ENCODE data around the gene IFNL4.
A peak's percentile ranks its signal among the peaks of the same experiment; 100 is the strongest.
"Not testable (repeated sequence)": the region's sequence is repeated elsewhere in the genome, so short reads cannot be mapped to it uniquely, and the experiment has no call there.

The IFNL4 gene

DNA sequence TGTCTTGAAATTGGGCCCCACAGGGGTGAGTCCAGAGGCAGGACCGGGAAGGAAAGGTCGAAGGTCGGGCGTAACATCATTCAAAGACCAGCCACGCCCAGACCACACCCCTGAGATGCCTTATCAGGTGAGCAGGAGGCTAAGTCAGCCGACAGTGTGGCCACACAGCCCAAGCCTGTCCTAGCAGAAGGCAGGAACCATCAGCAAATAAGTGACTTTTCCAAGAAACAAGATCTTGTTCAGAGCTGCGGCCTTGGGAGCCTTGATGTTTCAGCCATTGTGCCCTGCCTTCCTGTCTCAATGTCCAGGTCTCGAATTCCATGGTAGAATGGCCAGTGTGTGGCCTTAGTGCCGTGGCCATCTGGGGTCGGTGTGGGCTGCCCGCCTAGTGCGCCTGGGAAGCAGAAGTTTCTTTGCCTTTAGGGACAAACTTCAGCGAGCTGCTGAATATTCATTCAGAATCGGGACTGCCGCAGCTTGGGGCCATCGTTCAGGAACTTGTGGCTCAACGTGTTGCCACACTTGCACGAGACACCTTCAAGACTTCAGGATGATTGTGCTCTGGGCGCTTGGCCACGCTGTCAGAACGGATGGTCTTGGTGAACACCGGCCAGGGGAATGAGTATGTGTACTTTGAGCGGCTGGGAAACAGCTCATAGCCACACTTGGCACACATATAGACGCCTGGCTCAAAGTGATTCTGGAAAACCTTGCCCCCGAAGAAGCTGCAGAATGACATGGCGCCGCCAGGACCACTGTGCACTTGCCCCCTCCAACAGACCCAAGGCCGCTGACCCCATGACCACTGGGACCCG is 6.1 kb upstream of the IFNL4 start:
- no peak for DNase-seq (ENCODE audit: low read depth)

DNA sequence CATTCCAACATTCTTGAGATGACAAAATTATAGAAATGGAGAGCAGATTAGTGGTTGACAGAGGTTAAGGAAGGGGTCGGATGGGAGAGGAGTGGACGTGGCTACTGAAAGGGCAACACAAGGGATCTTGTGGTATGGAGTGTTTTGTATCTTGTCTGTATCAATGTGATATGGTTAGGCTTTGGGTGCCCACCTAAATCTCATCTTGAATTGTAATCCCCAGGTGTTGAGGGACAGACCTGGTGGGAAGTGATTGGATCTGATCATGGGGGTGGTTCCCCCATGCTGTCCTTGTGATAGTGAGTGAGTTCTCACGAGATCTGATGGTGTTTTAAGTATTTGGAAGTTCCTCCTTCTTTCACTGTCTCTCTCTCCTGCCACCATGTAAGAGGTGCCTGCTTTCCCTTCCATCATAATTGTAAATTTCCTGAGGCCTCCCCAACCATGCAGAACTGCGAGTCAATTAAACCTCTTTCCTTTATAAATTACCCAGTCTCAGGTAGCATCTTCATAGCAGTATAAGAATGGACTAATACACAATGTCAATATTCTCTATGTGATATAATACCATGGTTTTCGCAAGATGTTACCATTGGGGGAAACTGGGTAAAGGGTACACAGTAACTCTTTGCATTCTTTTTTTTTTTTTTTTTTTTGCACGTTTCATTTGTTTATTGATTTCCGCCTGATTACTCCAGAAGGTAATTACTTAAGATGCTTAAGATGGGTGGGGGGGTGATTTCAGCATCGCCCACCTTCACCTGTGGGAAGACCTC is 4.9 kb upstream of the IFNL4 start:
- no peak for DNase-seq (ENCODE audit: low read depth)

DNA sequence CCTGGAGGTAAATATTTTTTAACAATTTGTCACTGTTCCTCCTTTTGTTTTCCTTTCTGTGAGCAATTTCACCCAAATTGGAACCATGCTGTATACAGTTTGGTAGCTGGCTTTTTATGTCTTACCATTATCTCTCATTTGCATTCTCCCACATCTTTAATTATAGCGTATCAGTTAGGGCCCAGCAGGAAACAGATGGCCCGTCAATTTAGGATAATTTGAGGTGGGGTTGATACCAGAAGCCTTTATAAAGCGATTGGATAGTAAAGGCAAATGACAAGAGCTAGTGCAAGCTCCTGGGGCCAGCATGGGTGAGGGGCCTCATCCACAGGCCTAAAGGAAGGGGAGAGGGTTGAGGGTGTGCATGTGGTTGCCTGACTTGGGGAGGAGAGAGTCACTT is 3.8 kb upstream of the IFNL4 start:
- DNase-seq (ENCODE audit: low read depth): no peak

DNA sequence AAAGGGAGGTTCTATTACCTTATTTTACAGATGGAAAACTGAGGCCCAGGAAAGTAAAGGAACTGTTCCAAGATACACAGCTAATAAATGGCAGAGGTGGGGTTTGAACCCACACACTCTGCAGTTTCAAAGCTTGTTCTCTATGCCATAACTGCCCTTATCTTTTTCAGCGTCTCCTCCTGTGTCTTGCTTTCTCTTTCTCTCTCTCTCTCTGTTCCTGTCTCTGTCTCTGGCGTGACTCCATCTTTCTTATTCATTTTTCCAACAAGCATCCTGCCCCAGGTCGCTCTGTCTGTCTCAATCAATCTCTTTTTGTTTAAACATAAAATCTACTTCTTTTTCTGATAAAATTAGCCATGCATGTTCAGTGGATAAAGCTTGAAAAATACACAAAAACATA is 3.2 kb upstream of the IFNL4 start:
- no peak for DNase-seq (ENCODE audit: low read depth)

DNA sequence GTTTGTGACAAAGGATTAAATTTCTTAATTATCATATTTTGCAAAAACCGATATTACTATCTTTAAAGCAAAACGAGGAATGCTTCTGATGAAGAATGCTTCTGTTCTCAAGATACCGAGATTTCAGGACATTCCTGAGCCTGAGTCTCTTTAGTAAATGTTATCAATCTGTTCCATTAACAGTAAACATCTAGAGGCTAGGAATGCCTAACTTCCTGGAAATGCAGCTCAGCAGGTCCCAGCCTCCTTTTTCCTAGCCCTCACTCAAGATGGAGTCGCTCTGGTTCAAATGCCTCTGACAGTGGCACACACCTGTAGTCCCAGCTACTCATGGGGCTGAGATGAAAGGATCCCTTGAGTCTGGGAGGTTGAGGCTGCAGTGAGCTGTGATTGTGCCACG is 2.4 kb upstream of the IFNL4 start:
- no peak for DNase-seq (ENCODE audit: low read depth)

DNA sequence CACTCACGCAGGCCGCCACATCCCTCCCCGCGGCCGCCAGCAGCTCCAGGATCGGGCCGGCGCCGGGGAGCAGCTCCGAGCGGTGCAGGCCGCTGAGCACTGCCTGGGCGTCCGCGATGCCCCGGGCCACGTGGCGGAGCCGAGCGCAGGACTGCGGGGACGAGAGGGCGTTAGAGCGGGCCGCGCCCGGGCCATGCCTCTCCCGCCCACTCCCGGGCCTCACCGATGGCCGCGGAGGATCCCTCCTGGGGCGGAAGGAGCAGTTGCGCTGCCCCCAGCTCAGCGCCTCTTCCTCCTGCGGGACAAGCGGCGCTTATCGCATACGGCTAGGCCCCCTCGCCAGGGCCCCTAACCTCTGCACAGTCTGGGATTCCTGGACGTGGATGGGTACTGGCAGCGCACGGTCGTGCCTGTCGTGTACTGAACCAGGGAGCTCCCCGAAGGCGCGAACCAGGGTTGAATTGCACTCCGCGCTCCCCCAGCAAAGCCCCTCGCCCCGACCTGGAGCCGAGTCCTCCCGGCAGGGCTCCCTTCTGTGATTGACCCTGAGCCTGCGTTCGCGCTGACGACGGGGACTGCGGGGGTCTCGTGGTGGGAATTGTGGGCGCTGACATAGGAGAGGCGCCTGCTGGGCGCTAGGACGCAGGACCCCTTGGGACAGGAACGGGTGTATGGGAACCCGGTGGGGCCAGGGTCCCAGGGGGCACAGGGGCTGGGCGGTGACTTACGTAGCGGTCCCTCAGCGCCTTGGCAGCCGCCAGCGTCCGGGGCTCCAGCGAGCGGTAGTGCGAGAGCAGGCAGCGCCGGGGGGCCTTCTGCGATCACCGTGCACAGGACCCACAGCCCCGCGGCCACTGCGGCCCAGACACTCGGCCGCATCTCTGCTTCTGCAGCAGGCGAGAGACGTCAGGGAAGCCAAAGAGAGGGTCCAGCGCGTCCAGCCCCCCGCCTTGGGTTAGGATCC is 673 bp downstream of the IFNL4 start:
- DNase-seq (ENCODE audit: low read depth): no peak

DNA sequence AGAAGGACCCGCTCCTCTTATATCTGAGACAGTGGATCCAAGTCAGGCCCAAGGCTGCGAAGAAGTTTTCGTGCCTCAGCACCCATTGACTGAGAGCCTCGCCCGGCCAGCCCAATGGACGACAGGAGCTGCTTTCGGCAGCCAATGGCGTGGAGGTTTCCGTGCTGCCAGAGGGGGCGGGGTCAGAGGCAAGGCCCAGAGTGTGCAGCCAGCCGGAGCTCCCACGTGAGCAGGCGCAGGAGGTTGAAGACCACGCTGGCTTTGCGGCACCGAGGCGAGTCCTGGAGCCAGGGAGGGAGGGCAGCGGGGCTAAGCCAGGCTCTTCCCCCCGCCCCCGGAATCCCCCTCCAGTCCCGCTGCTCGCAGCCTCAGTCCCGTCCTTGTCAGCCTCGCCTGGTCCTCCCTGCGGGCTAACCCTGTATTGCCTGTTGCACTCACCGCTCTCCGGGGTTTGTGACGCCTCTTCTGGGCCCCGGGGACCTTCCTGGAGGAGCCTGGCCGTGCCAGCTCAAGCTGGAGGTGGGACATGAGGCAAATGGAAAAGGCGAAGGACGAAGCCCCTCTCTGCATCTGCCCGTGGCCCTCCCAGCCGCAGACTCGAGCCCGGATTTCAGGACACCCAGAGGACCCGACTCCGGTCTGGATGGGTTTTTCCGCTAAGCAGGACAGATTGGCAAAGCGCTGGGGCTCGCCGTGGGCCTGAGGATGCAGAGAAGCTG is 1.5 kb downstream of the IFNL4 start:
- no peak for DNase-seq (ENCODE audit: low read depth)

DNA sequence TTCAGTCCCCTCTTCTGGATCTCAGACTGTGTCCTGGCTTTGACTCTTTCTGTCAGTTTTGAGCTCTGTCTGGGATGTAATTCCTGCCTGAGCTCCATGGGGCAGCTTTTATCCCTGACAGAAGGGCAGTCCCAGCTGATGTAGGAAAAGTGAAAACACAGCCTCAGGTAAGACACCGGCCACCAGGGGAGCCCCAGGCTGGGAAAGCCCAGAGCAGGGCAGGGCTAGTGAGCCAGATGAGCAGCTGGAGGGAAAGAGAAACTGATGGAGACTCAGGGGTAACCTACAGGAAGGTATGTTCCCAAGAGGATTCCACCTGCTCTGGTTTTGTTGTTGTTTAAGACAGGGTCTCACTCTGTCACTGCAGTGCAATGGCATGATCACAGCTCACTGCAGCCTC is 3.5 kb downstream of the IFNL4 start:
- not testable (repeated sequence) for DNase-seq (ENCODE audit: low read depth)

DNA sequence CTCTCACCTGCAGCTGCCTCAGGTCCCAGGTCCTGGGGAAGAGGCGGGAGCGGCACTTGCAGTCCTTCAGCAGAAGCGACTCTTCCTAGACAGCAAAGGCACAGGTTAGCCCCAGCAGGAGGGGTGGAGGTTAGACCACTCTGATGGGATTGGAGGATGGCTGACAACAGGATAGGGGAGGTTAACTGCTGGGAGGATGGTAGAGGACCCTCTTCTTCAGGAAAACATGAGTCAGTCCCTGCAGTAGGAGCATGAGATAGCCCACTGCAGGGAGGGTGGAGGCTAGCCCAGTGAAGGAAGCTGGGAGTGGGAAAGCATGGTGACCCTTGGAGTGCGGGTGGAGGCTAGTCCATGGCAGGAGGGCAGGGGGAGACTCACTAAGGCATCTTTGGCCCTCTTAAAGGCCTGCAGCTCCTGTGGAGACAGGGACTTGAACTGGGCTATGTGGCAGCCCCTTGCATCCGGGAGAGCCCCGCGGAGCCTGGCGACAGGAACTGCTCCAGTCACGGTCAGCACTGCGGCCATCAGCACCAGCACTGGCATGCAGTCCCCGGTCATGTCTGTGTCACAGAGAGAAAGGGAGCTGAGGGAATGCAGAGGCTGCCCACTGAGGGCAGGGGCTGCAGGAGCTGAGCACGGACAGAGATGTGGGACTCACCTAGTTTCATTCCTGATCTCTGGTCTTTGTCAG is 4.1 kb downstream of the IFNL4 start, which contains the start of gene IFNL3:
Gene IFNL3 (minus strand): TSS at position 597 of the 691 bp plus-strand sequence. CDS start 39 bp downstream, at position 558.
- not testable (repeated sequence) for DNase-seq (ENCODE audit: low read depth)

DNA sequence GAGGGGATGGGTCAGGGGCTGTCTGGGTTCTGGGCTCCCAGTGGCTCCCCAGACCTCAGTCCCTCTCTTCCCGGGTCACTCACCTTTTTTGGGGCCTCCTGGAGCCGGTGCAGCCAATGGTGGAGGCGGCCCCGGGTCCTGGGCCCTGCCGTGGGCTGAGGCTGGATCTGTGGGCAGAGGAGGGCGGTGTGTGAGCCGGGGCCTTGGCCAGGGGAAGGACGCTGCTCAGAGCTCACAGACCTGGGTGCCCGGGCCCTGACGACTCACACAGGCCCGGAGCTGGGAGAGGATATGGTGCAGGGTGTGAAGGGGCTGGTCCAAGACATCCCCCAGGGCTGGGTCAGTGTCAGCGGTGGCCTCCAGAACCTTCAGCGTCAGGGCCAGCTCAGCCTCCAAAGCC is 4.9 kb downstream of the IFNL4 start:
- not testable (repeated sequence) for DNase-seq (ENCODE audit: low read depth)

DNA sequence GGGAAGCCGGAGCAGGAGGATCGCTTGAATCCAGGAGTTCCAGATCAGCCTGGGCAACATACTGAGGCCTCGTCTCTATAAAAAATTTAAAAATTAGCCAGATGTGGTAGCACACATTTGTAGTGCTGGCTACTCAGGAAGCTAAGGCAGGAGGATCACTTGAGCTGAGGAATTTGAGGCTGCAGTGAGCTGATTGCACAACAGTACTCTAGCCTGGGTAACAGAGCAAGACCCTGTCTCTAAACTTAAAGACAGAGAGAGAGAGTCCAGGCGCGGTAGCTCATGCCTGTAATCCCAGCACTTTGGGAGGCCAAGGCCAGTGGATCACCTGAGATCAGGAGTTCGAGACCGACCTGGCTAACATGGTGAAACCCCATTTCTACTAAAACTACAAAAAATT is 8.2 kb downstream of the IFNL4 start:
- DNase-seq (ENCODE audit: low read depth): no peak

DNA sequence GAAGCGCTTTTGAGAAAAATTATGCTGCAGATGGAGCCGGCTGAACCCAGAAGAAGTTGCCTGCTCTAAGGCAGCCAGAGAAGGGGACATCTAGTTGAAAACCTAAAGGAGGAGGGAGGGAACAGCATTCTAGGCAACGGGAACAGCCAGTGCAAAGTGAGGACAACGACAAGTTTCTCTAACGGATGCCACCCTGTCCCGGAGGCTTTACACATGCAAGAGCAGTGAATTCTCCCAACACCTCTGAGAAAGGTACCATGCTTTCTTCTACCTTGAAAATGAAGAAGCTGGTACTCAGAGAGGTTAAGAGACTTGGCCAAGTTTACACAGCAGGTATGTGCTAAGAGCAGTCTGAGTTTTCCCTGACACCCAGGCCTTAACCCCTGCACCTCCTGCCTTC is 9.7 kb downstream of the IFNL4 start:
- no peak for DNase-seq (ENCODE audit: low read depth)

DNA sequence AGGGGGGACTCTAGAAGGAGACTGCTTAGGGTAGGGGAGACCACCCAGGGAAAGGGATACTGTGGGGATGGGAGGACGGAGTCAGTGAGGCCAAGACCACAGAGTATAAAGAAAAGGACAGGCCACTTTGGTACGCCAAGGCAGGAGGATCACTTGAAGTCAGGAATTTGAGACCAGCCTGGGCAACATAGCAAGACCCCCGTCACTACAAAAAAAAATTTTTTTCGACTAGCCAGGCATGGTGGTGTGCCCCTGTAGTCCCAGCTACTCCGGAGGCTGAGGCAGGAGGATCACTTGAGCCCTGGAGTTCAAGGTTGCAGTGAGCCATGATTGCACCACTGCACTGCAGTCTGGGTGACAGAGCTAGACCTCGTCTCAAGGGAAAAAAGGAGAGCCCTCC is 10.4 kb downstream of the IFNL4 start:
- no peak for DNase-seq (ENCODE audit: low read depth)

DNA sequence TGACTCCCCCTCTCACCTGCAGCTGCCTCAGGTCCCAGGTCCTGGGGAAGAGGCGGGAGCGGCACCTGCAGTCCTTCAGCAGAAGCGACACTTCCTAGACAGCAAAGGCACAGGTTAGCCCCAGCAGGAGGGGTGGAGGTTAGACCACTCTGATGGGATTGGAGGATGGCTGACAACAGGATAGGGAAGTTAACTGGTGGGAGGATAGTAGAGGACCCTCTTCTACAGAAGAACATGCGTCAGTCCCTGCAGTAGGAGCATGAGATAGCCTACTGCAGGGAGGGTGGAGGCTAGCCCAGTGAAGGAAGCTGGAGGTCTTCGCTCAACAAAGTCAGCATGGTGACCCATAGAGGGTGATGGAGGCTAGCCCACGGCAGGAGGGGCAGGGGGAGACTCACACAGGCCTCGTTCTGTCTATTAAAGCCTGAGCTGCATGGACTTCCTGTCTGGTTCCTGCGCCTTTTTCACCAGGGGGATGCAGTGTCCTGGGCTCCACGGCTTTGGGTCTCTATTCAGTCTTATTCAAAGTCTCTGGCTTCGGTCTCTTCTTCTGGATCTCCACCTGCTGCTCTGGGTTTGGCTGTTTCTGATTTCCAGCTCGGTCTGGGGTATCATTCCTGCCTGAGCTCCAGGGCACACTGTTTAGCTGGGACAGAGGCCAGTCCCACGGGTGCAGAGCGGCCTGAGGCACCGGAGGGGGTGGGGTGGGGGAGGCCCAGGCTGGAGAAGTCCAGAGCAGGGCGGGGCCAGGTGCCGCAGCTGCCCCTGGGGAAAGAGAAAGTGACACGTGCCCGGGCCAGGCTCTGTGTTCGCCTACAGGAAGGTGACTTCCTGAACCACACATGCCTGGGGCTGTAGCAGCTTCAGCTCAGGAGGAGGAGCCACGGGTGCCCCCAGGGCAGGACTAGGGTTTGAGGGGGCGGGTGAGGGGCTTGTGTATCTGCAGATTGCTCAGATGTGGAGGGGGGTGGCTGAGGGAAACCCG is 11.2 kb downstream of the IFNL4 start:
- DNase-seq (ENCODE audit: low read depth): peak; percentile 12

DNA sequence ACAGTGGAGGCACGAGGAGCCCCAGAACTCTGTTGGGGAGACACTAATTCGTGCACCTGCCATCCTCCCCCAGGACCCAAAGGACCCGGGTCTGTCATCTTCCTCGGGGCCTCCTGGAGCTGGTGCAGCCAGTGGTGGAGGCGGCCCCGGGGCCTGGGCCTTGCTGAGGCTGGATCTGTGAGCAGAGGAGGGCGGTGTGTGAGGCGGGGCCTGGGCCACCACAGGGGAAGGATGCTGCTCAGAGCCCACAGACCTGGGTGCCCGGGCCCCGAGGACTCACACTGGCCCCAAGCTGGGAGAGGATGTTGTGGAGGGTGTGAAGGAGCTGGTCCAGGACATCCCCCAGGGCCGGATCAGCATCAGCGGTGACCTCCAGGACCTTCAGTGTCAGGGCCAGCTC is 12.1 kb downstream of the IFNL4 start:
- no peak for DNase-seq (ENCODE audit: low read depth)

DNA sequence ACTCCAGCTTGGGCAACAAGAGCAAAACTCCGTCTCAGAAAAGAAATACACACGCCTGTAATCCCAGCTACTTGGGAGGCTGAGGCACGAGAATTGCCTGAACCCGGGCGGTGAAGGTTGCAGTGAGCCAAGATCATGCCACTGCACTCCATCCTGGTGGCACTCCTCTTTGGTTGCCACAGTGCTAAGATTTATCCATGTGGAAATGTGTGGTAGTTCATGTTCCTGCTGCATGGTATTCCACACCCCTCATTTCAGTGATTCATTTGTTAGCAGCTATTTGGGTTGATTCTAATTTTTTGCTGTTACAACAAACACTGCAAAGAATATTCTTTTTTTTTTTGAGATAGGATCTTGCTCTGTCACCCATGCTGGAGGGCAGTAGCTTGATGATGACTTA is 15.9 kb downstream of the IFNL4 start:
- DNase-seq (ENCODE audit: low read depth): no peak

DNA sequence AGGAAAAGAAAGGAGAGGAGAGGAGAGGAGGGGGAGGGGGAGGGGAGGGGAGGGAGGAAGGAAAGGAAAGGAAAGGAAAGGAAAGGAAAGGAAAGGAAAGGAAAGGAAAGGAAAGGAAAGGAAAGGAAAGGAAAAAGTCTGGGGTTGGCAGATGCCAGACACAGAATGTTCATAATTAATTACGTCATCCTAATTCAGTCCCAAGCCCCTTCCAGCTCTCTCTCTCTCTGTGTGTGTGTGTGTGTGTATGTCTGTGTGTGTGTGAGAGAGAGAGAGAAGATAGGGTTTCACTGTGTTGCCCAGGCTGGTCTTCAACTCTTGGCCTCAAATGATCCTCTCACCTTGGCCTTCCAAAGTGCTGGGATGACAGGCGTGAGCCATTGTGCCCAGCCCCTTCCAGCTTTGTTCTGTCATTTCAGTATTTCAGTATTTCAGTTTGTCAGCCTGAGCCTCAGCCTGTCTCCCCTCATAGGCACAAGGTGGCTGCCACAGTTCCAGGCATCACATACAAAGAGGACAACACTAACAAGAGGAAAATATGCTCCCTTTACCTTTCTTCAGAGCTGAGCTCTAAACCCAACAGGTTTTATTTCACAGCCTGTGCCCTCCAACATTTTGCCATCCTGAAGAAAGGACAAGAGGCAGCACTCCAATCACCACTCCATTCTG is 18.4 kb downstream of the IFNL4 start:
- DNase-seq (ENCODE audit: low read depth): no peak

DNA sequence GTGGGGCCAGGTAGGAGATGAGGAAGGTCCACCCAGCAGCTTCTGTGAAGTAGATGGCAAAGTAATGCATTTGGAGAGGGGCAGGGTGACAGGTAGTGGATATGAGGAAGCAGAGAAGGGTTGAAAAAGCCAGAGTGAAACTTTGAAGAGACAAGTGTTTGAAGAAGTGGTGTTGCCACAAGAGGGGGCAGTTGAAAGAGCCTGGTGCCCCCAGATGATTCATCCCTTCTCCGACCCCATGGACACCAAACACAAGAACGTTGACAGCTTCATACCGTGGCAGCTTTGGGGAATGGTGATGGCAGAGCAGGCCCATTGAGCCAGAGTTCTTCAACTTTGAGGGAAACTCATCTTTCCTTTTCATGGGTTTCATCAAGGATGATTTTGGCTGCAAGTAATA is 23.7 kb downstream of the IFNL4 start:
- DNase-seq (ENCODE audit: low read depth): no peak

DNA sequence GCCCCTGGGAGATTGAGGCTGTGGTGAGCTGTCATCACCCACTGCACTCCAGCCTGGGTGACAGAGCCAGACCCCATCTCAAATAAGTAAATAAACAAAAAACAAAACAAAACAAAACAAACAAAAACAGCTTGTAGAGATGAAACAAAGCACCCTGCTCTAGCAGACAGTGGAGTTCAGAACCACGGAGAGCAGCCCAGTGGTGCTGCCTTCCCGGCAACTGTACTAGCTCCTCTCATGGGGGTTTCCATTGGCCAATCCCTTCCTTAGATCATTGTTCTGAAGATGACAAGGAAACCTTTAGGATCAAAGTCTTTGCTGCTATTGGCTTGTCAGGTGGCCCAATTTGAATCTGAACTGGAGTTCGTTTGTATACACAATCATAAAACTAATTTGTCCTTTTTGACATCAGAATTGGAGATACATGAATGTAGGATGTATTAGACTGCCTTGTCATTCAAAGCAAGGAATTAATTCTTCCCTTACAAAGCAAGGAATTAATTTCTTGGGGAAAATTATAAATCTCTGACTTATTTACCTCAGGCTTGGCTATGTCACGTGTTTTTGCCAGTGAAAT is 24.9 kb downstream of the IFNL4 start:
- DNase-seq (ENCODE audit: low read depth): no peak

Measured in activated T-cell treated with anti-CD3 and anti-CD28 coated beads for 1 hour (primary cell).